ENCODE results near the gene INTS1. TPM values are rescaled to one million over a fixed set of nuclear protein-coding genes. Genes with fewer than 3 reads are reported as not detected.

The INTS1 gene
- total RNA-seq, 1 donor from 2014 or later: 81.2 TPM

- intact Hi-C loops (cut with micrococcal nuclease): no loop called here
Measured at GRCh38 chr7:1542329-1542728, 38.1 kb upstream of the INTS1 start.

GRCh38 chr7:1541431-1542162 is 37.4 kb upstream of the INTS1 start:
- intact Hi-C loops (cut with micrococcal nuclease): no loop called here

- intact Hi-C loops (cut with micrococcal nuclease): no loop called here
Measured at GRCh38 chr7:1540776-1541271, 36.6 kb upstream of the INTS1 start.

- intact Hi-C loops (cut with micrococcal nuclease): no loop called here
Measured at GRCh38 chr7:1539882-1540775, 35.9 kb upstream of the INTS1 start.

GRCh38 chr7:1539181-1539881 is 35.1 kb upstream of the INTS1 start:
- intact Hi-C loops (cut with micrococcal nuclease): no loop called here

GRCh38 chr7:1538544-1539180 is 34.5 kb upstream of the INTS1 start:
- intact Hi-C loops (cut with micrococcal nuclease): no loop called here

GRCh38 chr7:1537535-1538412 is 33.6 kb upstream of the INTS1 start:
- intact Hi-C loops (cut with micrococcal nuclease): no loop called here

- intact Hi-C loops (cut with micrococcal nuclease): no loop called here
Measured at GRCh38 chr7:1536743-1537534, 32.8 kb upstream of the INTS1 start.

- intact Hi-C loops (cut with micrococcal nuclease): no loop called here
Measured at GRCh38 chr7:1536455-1536742, 32.2 kb upstream of the INTS1 start.

GRCh38 chr7:1535701-1536454 is 31.7 kb upstream of the INTS1 start:
- intact Hi-C loops (cut with micrococcal nuclease): no loop called here

GRCh38 chr7:1535100-1535458 is 30.9 kb upstream of the INTS1 start:
- intact Hi-C loops (cut with micrococcal nuclease): no loop called here

- intact Hi-C loops (cut with micrococcal nuclease): no loop called here
Measured at GRCh38 chr7:1534330-1535099, 30.3 kb upstream of the INTS1 start.

- intact Hi-C loops (cut with micrococcal nuclease): loop anchor here (2.0 kb wide), 3 partner anchors 29 to 821 kb away; partner anchors contain the start of genes EIF3B, INTS1 and PSMG3
Measured at GRCh38 chr7:1533547-1534329, 29.5 kb upstream of the INTS1 start.

GRCh38 chr7:1533255-1533546 is 29.0 kb upstream of the INTS1 start:
- intact Hi-C loops (cut with micrococcal nuclease): loop anchor here (2.0 kb wide), 3 partner anchors 28 to 822 kb away; partner anchors contain the start of genes EIF3B, INTS1 and PSMG3

- intact Hi-C loops (cut with micrococcal nuclease): loop anchor here (2.0 kb wide), 3 partner anchors 28 to 822 kb away; partner anchors contain the start of genes EIF3B, INTS1 and PSMG3
Measured at GRCh38 chr7:1532456-1533254, 28.5 kb upstream of the INTS1 start.

GRCh38 chr7:1531979-1532455 is 27.8 kb upstream of the INTS1 start:
- intact Hi-C loops (cut with micrococcal nuclease): loop anchor here (2.0 kb wide), 3 partner anchors 27 to 823 kb away; partner anchors contain the start of genes EIF3B, INTS1 and PSMG3
